Panc1 (cell line): Measurements from ENCODE around the gene PRKCB.

Source experiments
- CTCF ChIP-seq: fragments of 450-650 bp; IDR thresholded peaks from 2 replicates; pipeline ENCODE4 v1.5.1; 2017; ENCODE audit warnings: mild to moderate bottlenecking
- POLR2AphosphoS5 ChIP-seq: IDR thresholded peaks from 2 replicates; pipeline ENCODE4 v1.6.1; 2012; ENCODE audit warnings: mild to moderate bottlenecking, low read depth, low read length, moderate library complexity
- SIN3A ChIP-seq: IDR thresholded peaks from 2 replicates; pipeline ENCODE4 v1.6.1; 2012; ENCODE audit warnings: low read depth, mild to moderate bottlenecking, low read length, moderate library complexity, borderline replicate concordance; ENCODE audit not compliant: insufficient read depth
- TCF7L2 ChIP-seq: IDR thresholded peaks from 2 replicates; pipeline ENCODE4 v1.6.1; 2011; ENCODE audit warnings: mild to moderate bottlenecking, low read depth, low read length, inconsistent platforms
- TF ChIP-seq, protein P1 (sequence below), 2 experiments: IDR thresholded peaks; 2 replicates each; pipeline ENCODE4 v1.6.1; 2011 to 2012; ENCODE audit warnings: low read depth in 2 of 2, control low read depth in 1 of 2, low read length in 1 of 2, mild to moderate bottlenecking in 1 of 2, moderate library complexity in 1 of 2; ENCODE audit not compliant: insufficient read depth in 1 of 2

DNA sequence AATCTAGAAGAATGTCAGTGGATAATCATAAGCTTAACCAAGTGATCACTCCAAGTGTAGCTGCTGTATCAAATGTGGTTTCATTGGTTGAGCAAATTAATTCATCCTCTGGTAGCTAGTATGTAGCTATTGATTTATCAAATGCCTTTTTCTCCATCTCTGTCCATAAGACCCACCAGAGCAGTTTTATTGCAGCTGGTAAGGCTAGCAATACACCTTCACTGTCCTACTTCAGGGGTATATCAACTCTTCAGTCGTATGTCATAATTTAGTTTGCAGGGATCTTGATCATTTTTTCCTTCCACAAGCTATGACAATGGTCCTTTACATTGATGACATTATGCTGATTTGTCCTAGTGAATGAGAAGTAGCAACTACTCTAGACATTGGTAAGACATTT, 158.8 kb downstream of the PRKCB start:
- TF ChIP-seq CTCF (no peak), POLR2AphosphoS5 (no peak), SIN3A (no peak), TCF7L2 (no peak)
- TF ChIP-seq, protein P1, sequence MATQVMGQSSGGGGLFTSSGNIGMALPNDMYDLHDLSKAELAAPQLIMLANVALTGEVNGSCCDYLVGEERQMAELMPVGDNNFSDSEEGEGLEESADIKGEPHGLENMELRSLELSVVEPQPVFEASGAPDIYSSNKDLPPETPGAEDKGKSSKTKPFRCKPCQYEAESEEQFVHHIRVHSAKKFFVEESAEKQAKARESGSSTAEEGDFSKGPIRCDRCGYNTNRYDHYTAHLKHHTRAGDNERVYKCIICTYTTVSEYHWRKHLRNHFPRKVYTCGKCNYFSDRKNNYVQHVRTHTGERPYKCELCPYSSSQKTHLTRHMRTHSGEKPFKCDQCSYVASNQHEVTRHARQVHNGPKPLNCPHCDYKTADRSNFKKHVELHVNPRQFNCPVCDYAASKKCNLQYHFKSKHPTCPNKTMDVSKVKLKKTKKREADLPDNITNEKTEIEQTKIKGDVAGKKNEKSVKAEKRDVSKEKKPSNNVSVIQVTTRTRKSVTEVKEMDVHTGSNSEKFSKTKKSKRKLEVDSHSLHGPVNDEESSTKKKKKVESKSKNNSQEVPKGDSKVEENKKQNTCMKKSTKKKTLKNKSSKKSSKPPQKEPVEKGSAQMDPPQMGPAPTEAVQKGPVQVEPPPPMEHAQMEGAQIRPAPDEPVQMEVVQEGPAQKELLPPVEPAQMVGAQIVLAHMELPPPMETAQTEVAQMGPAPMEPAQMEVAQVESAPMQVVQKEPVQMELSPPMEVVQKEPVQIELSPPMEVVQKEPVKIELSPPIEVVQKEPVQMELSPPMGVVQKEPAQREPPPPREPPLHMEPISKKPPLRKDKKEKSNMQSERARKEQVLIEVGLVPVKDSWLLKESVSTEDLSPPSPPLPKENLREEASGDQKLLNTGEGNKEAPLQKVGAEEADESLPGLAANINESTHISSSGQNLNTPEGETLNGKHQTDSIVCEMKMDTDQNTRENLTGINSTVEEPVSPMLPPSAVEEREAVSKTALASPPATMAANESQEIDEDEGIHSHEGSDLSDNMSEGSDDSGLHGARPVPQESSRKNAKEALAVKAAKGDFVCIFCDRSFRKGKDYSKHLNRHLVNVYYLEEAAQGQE (IDR thresholded peaks at IDR 0.05; ENCODE audit: insufficient read depth in 1 of 2, low read depth in 2 of 2, low read length in 1 of 2) = no peak
